Transverse colon (tissue), 3 donors: Measurements from ENCODE around the gene FARSA.

Experiments
- CTCF ChIP-seq, 5 experiments: fragments of 200-600 bp in 3 of 5; fragments of 450-650 bp in 2 of 5; sonication (generic) in 3 of 5; IDR thresholded peaks; 1 replicate in 2 of 5; 2 replicates in 3 of 5; pipeline ENCODE4 v1.5.1; 2016 to 2017; ENCODE audit warnings: antibody characterized with exemption in 5 of 5, inconsistent platforms in 3 of 5, mild to moderate bottlenecking in 2 of 5, moderate library complexity in 1 of 5
- POLR2A ChIP-seq: fragments of 450-650 bp; IDR thresholded peaks from one replicate; pipeline ENCODE4 v1.6.1; 2016; ENCODE audit warnings: antibody characterized with exemption, mild to moderate bottlenecking, moderate library complexity

- TF ChIP-seq CTCF (IDR thresholded peaks at IDR 0.05) (no peak), POLR2A (no peak)
These were observed 12.7 kb upstream of the FARSA start for GRCh38 chr19:12946092-12946721.
